ENCODE data around the gene KRT79.

The KRT79 gene

GRCh38 chr12:52832985-52833905, 866 bp downstream of the KRT79 start:
- no peak overlapping the region for H3K4me3 ChIP-seq (ENCODE audit: low read length)
- TF ChIP-seq ZNF274 (IDR thresholded peaks at IDR 0.05; ENCODE audit: low read depth, low read length): no peak

DNA sequence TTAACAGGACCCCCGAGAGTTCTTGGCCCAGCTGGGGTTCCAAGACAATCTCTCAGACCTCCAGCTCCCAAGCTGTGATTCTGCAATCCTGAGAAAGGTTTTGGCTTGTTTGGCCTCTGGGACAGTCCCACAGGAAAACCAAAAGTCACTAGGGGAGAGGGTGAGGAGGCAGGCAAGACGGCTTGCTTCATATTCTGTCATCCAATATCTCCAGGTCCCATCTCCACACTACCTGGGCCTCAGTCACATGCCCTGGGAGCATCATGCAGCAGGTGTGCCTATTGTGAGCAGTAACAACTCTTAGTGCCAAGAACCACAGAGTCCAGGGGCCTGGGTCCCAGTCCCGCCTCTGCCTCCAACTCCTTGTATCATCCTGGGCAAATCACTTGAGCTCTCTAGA, 1.7 kb downstream of the KRT79 start:
- TF ChIP-seq ZNF274 (IDR thresholded peaks at IDR 0.05; ENCODE audit: low read depth, low read length): no peak
- no peak overlapping the region for H3K4me3 ChIP-seq (ENCODE audit: low read length)

GRCh38 chr12:52831251-52831650, 2.9 kb downstream of the KRT79 start:
- TF ChIP-seq ZNF274 (IDR thresholded peaks at IDR 0.05; ENCODE audit: low read depth, low read length): no peak

DNA sequence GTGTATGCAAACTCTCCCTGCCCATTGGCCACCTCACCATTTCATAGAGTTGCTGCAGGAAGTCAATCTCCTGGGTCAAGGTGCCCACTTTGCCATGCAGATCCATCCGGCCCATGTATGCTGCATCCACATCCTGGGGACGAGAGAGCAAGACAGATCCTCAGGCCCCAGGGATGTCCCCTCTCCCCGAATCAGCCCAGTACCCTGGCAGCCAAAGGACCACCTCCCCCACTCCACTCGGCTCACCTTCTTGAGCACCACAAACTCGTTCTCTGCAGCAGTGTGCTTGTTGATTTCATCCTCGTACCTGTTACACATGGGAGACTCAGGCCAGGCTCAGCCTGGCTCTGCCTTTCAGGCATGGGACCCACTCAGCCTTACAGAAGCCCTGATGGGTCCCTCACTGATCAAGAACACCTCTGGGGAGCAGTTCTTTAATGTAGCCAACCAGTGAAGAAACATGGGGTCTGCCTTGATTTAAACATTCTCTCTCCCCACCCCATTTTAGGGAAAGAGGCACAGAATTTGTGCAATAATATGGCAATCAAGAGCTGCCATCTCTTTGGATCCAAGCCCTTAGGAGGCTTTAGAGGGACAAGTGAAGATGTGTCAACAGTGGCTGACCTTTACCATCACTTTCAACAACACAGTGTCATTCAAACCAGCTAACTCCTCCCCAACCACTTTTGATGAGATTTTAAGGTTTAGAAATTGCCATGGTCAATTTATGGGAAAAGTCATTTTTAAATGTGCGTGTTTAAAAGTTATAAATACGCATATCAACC, 3.9 kb downstream of the KRT79 start:
- H3K4me3 ChIP-seq (ENCODE audit: low read length): no peak overlapping the region
- no peak for TF ChIP-seq ZNF274 (IDR thresholded peaks at IDR 0.05; ENCODE audit: low read depth, low read length)

More at GRCh38 chr12:52831251-52831650, 2.9 kb downstream of the KRT79 start:
- H3K4me3 ChIP-seq (ENCODE audit: low read length): no peak overlapping the region

GRCh38 chr12:52828591-52829021, 5.5 kb downstream of the KRT79 start:
- TF ChIP-seq ZNF274 (IDR thresholded peaks at IDR 0.05; ENCODE audit: low read depth, low read length): no peak
- no peak overlapping the region for H3K4me3 ChIP-seq (ENCODE audit: low read length)

DNA sequence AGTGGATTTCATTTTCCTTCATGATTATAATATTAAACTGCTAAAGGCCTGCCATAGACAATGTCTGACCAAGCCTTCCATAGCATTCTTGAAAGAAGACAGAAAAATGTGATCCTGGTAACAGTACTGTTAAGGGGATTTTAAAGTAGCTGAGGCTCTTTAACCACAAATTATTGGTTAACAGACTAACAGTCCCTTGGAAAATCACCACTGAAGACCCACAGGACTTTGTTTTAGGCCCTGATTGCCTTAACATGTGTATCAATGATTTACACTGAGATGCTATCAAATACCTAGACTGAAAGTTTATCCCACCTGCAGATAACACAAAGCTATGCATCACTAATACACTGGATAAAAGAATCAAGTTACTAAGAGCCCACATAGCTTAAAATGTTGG, 6.0 kb downstream of the KRT79 start:
- TF ChIP-seq ZNF274 (IDR thresholded peaks at IDR 0.05; ENCODE audit: low read depth, low read length): no peak
- H3K4me3 ChIP-seq (ENCODE audit: low read length): no peak overlapping the region

GRCh38 chr12:52827499-52828090, 6.5 kb downstream of the KRT79 start:
- no peak for TF ChIP-seq ZNF274 (IDR thresholded peaks at IDR 0.05; ENCODE audit: low read depth, low read length)
- no peak overlapping the region for H3K4me3 ChIP-seq (ENCODE audit: low read length)

GRCh38 chr12:52826611-52827498, 7.3 kb downstream of the KRT79 start:
- TF ChIP-seq ZNF274 (IDR thresholded peaks at IDR 0.05; ENCODE audit: low read depth, low read length): no peak
- H3K4me3 ChIP-seq (ENCODE audit: low read length): no peak overlapping the region

- H3K4me3 ChIP-seq (ENCODE audit: low read length): no peak overlapping the region
- TF ChIP-seq ZNF274 (IDR thresholded peaks at IDR 0.05; ENCODE audit: low read depth, low read length): no peak
Observed at GRCh38 chr12:52825961-52826360, 8.2 kb downstream of the KRT79 start.

- H3K4me3 ChIP-seq (ENCODE audit: low read length): no peak overlapping the region
- no peak for TF ChIP-seq ZNF274 (IDR thresholded peaks at IDR 0.05; ENCODE audit: low read depth, low read length)
Observed at GRCh38 chr12:52824741-52825410, 9.2 kb downstream of the KRT79 start.

- TF ChIP-seq ZNF274 (IDR thresholded peaks at IDR 0.05; ENCODE audit: low read depth, low read length): no peak
- no peak overlapping the region for H3K4me3 ChIP-seq (ENCODE audit: low read length)
Observed at GRCh38 chr12:52823761-52824450, 10.2 kb downstream of the KRT79 start.

GRCh38 chr12:52822771-52823510, 11.2 kb downstream of the KRT79 start:
- no peak overlapping the region for H3K4me3 ChIP-seq (ENCODE audit: low read length)
- no peak for TF ChIP-seq ZNF274 (IDR thresholded peaks at IDR 0.05; ENCODE audit: low read depth, low read length)
